H1 (cell line): Measurements from ENCODE around the gene SSMEM1. TPM values are rescaled to one million over a fixed set of nuclear protein-coding genes. Genes with fewer than 3 reads are reported as not detected.

Source experiments
- CTCF ChIA-PET: fragments of 300-600 bp; sonication (Branson Sonifier 250); formaldehyde crosslinking; loops from one replicate; lab custom pipeline; 2021; ENCODE audit not compliant: partially characterized antibody; lab: Charles Lee
- POLR2A ChIA-PET: fragments of 300-600 bp; sonication (Branson Sonifier 250); formaldehyde crosslinking; loops from one replicate; lab custom pipeline; 2021; ENCODE audit warnings: inconsistent platforms; ENCODE audit not compliant: partially characterized antibody; lab: Charles Lee
- DNase-seq, 2 experiments: peaks; one replicate each; pipeline versions ENCODE4 v3.0.0 to v3.0.0-alpha.2; 2010 to 2022; ENCODE audit warnings: low spot score in 2 of 2, low read depth in 1 of 2, mixed read lengths in 1 of 2
- FAIRE-seq: peaks from 2 replicates; lab custom pipeline; 2011; peaks lifted over from hg19 to GRCh38; lab: Jason Lieb, UNC
- H2AFZ ChIP-seq: 2 replicates; pipeline ENCODE4 v1.8.1; 2012; ENCODE audit warnings: low read length, inconsistent platforms
- H2AK5ac ChIP-seq: 2 replicates; pipeline ENCODE4 v1.6.1; 2013; ENCODE audit warnings: low read depth, low read length
- H2BK120ac ChIP-seq: replicated peaks from 2 replicates; pipeline ENCODE3; 2013; ENCODE audit warnings: low read depth, low read length, inconsistent platforms
- H2BK12ac ChIP-seq: 2 replicates; pipeline ENCODE4 v1.6.1; 2013; ENCODE audit warnings: low read depth, low read length
- H2BK15ac ChIP-seq: 2 replicates; pipeline ENCODE4 v1.6.1; 2013; ENCODE audit warnings: low read length
- H2BK20ac ChIP-seq: 2 replicates; pipeline ENCODE4 v1.6.1; 2013; ENCODE audit warnings: low read length
- H2BK5ac ChIP-seq: 2 replicates; pipeline ENCODE4 v1.6.1; 2013; ENCODE audit warnings: low read depth, low read length
- H3K14ac ChIP-seq: 2 replicates; pipeline ENCODE4 v1.6.1; 2013; ENCODE audit warnings: inconsistent platforms; ENCODE audit not compliant: insufficient read length
- H3K18ac ChIP-seq: 2 replicates; pipeline ENCODE4 v1.6.1; 2013; ENCODE audit warnings: low read length; ENCODE audit errors: extremely low read depth
- H3K23ac ChIP-seq: 2 replicates; pipeline ENCODE4 v1.6.1; 2013; ENCODE audit warnings: inconsistent platforms; ENCODE audit not compliant: insufficient read length
- H3K23me2 ChIP-seq: 2 replicates; pipeline ENCODE4 v1.6.1; 2013; ENCODE audit warnings: low read depth, low read length
- H3K27ac ChIP-seq: 2 replicates; pipeline ENCODE4 v1.6.1; 2011; ENCODE audit warnings: low read depth, low read length, inconsistent platforms
- H3K27me3 ChIP-seq, 4 experiments: replicated peaks in 1 of 4; 1 replicate in 1 of 4; 2 replicates in 3 of 4; pipeline versions ENCODE4 v1.6.1 to v1.8.1; 2011 to 2013; ENCODE audit warnings: low read length in 3 of 4, mild to moderate bottlenecking in 3 of 4, inconsistent platforms in 2 of 4, mixed read lengths in 2 of 4, moderate library complexity in 1 of 4; ENCODE audit not compliant: control insufficient read depth in 3 of 4, insufficient read depth in 3 of 4; ENCODE audit errors: extremely low read depth in 1 of 4
- H3K36me3 ChIP-seq, 4 experiments: 2 replicates each; pipeline versions ENCODE4 v1.6.1 to v1.8.1; 2011 to 2013; ENCODE audit warnings: mild to moderate bottlenecking in 4 of 4, low read length in 3 of 4, moderate library complexity in 2 of 4, control low read depth in 1 of 4, inconsistent platforms in 1 of 4; ENCODE audit not compliant: insufficient read depth in 4 of 4, control insufficient read depth in 2 of 4
- H3K4ac ChIP-seq: replicated peaks from 2 replicates; pipeline ENCODE3; 2013; ENCODE audit warnings: low read length, low read depth, mixed read lengths, inconsistent platforms; ENCODE audit not compliant: insufficient read length
- H3K4me1 ChIP-seq, 4 experiments: replicated peaks in 1 of 4; 1 replicate in 1 of 4; 2 replicates in 3 of 4; pipeline versions ENCODE4 v1.6.1 to v1.8.1; 2011 to 2013; ENCODE audit warnings: low read length in 3 of 4, inconsistent platforms in 2 of 4, mixed read lengths in 1 of 4; ENCODE audit not compliant: insufficient read depth in 4 of 4, control insufficient read depth in 3 of 4
- H3K4me2 ChIP-seq, 2 experiments: 2 replicates each; pipeline versions ENCODE4 v1.6.1 to v1.8.1; 2011 to 2013; ENCODE audit warnings: low read depth in 2 of 2, low read length in 2 of 2, control low read depth in 1 of 2, inconsistent platforms in 1 of 2, mild to moderate bottlenecking in 1 of 2; ENCODE audit not compliant: insufficient read depth in 1 of 2
- H3K4me3 ChIP-seq, 4 experiments: fragments of 200-600, 300-600 bp in 1 of 4; sonication (generic), shearing (Covaris generic), sonication (Bioruptor Twin) in 1 of 4; 2 replicates each; pipeline versions ENCODE4 v1.5.1 to v1.8.1; 2011 to 2016; ENCODE audit warnings: low read length in 4 of 4, low read depth in 3 of 4, control low read depth in 2 of 4, inconsistent platforms in 2 of 4, mild to moderate bottlenecking in 2 of 4, mixed read lengths in 1 of 4, moderate library complexity in 1 of 4; ENCODE audit not compliant: insufficient read depth in 2 of 4; ENCODE audit errors: extremely low read depth in 1 of 4
- H3K56ac ChIP-seq: replicated peaks from 2 replicates; pipeline ENCODE3; 2013; ENCODE audit warnings: low read depth, mild to moderate bottlenecking, mixed read lengths, low read length, inconsistent platforms; ENCODE audit not compliant: insufficient read length
- H3K79me1 ChIP-seq: 2 replicates; pipeline ENCODE4 v1.6.1; 2013; ENCODE audit warnings: low read depth, low read length, control low read depth
- H3K79me2 ChIP-seq, 2 experiments: 2 replicates each; pipeline versions ENCODE4 v1.6.1 to v1.8.1; 2012 to 2013; ENCODE audit warnings: low read length in 2 of 2, mild to moderate bottlenecking in 2 of 2, inconsistent platforms in 1 of 2; ENCODE audit not compliant: insufficient read depth in 2 of 2, control insufficient read depth in 1 of 2
- H3K9ac ChIP-seq, 4 experiments: replicated peaks in 1 of 4; 1 replicate in 1 of 4; 2 replicates in 3 of 4; pipeline versions ENCODE4 v1.6.1 to v1.8.1; 2011 to 2013; ENCODE audit warnings: low read depth in 3 of 4, low read length in 3 of 4, control low read depth in 2 of 4, mild to moderate bottlenecking in 2 of 4, moderate library complexity in 2 of 4, inconsistent platforms in 1 of 4; ENCODE audit errors: extremely low read depth in 1 of 4
- H3K9me3 ChIP-seq, 2 experiments: 2 replicates each; pipeline versions ENCODE4 v1.6.1 to v1.8.1; 2012 to 2013; ENCODE audit warnings: mild to moderate bottlenecking in 2 of 2, moderate library complexity in 2 of 2, control low read depth in 1 of 2, inconsistent platforms in 1 of 2, low read depth in 1 of 2, low read length in 1 of 2, mixed read lengths in 1 of 2; ENCODE audit not compliant: insufficient read depth in 2 of 2
- H4K20me1 ChIP-seq, 2 experiments: replicated peaks in 1 of 2; 2 replicates each; pipeline versions ENCODE3 to v1.8.1; 2011 to 2013; ENCODE audit warnings: inconsistent platforms in 2 of 2, low read length in 2 of 2, mild to moderate bottlenecking in 1 of 2; ENCODE audit not compliant: insufficient read depth in 2 of 2, control insufficient read depth in 1 of 2
- H4K5ac ChIP-seq: 2 replicates; pipeline ENCODE4 v1.6.1; 2013; ENCODE audit warnings: low read length, low read depth, mixed read lengths, inconsistent platforms; ENCODE audit not compliant: insufficient read length
- H4K8ac ChIP-seq: 2 replicates; pipeline ENCODE4 v1.8.0; 2013; ENCODE audit warnings: mild to moderate bottlenecking, moderate library complexity, low read length, inconsistent platforms; ENCODE audit not compliant: insufficient read depth; ENCODE audit errors: extremely low read depth
- H4K91ac ChIP-seq: replicated peaks from 2 replicates; pipeline ENCODE3; 2013; ENCODE audit warnings: low read length, mixed read lengths, inconsistent platforms; ENCODE audit not compliant: insufficient read length
- CEBPB ChIP-seq: IDR thresholded peaks from 2 replicates; pipeline ENCODE4 v1.6.1; 2012; ENCODE audit warnings: low read depth, low read length
- EP300 ChIP-seq, 2 experiments: IDR thresholded peaks; 1 replicate in 1 of 2; 2 replicates in 1 of 2; pipeline ENCODE4 v1.6.1; 2011 to 2012; ENCODE audit warnings: low read depth in 2 of 2, low read length in 2 of 2, mild to moderate bottlenecking in 2 of 2, borderline replicate concordance in 1 of 2, inconsistent platforms in 1 of 2, moderate library complexity in 1 of 2
- SP1 ChIP-seq: IDR thresholded peaks from 2 replicates; pipeline ENCODE4 v1.6.1; 2011; ENCODE audit warnings: low read depth, low read length
- WGBS, 2 experiments: shearing (Covaris generic) in 1 of 2; methylation state at CpG; one replicate each; pipeline versions ENCODE4 v1.1.6 to v1.1.7; 2013 to 2015; ENCODE audit warnings: low lambda C conversion rate in 2 of 2, mixed read lengths in 2 of 2, inconsistent platforms in 1 of 2, low coverage in 1 of 2, missing lambda C conversion rate in 1 of 2; ENCODE audit not compliant: insufficient replicate concordance in 2 of 2, insufficient coverage in 1 of 2, insufficient read length in 1 of 2; ENCODE audit errors: extremely low coverage in 1 of 2, missing lambda C conversion rate in 1 of 2; 5-methylcytosine and 5-hydroxymethylcytosine counted together
- polyA plus RNA-seq, 7 experiments: library from polyadenylated mRNA; depleted of rRNA in 3 of 7; stranded (reverse) in 5 of 7; unstranded in 2 of 7; fragments of >200 nt in 5 of 7; fragments of 200-250 nt in 2 of 7; gene quantifications; 1 replicate in 5 of 7; 2 replicates in 1 of 7; 4 replicates in 1 of 7; pipeline versions ENCODE4 v1.2.1 to v1.2.3, GENCODE V29; 2011 to 2013; ENCODE audit warnings: missing spikeins in 2 of 7, mixed read lengths in 2 of 7
- total RNA-seq: library from RNA; stranded (reverse); fragmentation: NEBNext Ultra II Directional; extraction: Animal tissue kit (Norgen Biotek cat#: 25700); gene quantifications from 2 replicates; pipeline ENCODE4 v1.2.1, GENCODE V29; 2021

The SSMEM1 gene
- total and polyA plus RNA-seq, 2 of the 8 experiments (the other 6 are each of a cell fraction or from before 2014, with no cell fraction given) = not detected

DNA sequence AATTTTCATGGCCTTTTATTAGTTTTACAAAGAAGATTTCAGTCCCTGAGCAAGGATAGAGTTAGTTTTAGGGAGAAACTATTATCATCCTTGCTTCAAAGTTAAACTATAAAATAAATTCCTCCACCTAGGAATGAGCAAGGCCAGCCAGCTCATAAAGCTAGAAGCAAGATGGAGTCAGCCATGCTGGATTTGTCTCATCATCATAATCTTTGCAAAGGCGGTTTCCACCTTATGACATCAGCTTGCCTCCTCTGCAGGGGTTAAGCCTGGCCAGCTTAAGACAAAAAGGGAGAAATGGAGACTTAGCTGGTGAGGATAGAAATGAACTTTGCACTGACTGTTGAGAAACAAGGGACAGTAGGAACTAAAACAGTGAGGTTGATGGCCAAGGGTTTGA is 18.7 kb downstream of the SSMEM1 start:
- POLR2A ChIA-PET = no interaction called here
- Histone ChIP-seq H4K91ac (no peak overlapping the region), H3K4me3 (no peak overlapping the region)

More for the DNA sequence above, 18.7 kb downstream of the SSMEM1 start:
- no peak overlapping the region for H3K4ac ChIP-seq
- CTCF ChIA-PET = interaction anchor here (0.7 to 1.3 kb wide), 4 partner anchors 10 to 76 kb away, joined by 3 to 4 read pairs (median 3); no protein-coding TSS in a partner anchor
- no peaks in the 10 kb centered on the region for H3K27me3 ChIP-seq
- no peak overlapping the region for H4K5ac ChIP-seq
- TF ChIP-seq CEBPB = no peak
- TF ChIP-seq EP300 (IDR thresholded peaks at IDR 0.05; ENCODE audit: borderline replicate concordance in 1 of 2, low read depth in 2 of 2, low read length in 2 of 2) = no peak
- no peak for TF ChIP-seq SP1
- no peaks in the 10 kb centered on the region for H3K79me2 ChIP-seq
- no peaks in the 10 kb centered on the region; a peak in 1 of 4 replicates for H3K9me3 ChIP-seq
- H3K23ac ChIP-seq = no peak overlapping the region
- peak overlapping the region; percentile 36; the same call in 1 of the 2 replicates for H2AFZ ChIP-seq
- no peak overlapping the region for H3K9ac ChIP-seq
- 92% methylated on average over 1 of the region's 1 CpG; no CpG with 5 or more reads in 1 of the 2 experiments for WGBS, 2 experiments
- H2BK12ac ChIP-seq = no peak overlapping the region
- H2BK5ac ChIP-seq = no peak overlapping the region
- no peak overlapping the region; the same call in 1 of the 2 replicates for H3K18ac ChIP-seq
- H3K27ac ChIP-seq = no peak overlapping the region
- H4K8ac ChIP-seq = no peak overlapping the region
- no peaks in the 10 kb centered on the region for H3K79me1 ChIP-seq
- no peak overlapping the region for H2BK120ac ChIP-seq
- no peaks in the 10 kb centered on the region for H3K23me2 ChIP-seq
- no peak overlapping the region for H2BK15ac ChIP-seq
- H2AK5ac ChIP-seq = no peak overlapping the region
- no peak overlapping the region; the same call in 1 of the 2 replicates for H2BK20ac ChIP-seq
- FAIRE-seq (no peak), DNase-seq (no peak)
- H3K36me3 ChIP-seq = no peaks in the 10 kb centered on the region
- H3K4me1 ChIP-seq = peaks cover 0 to 4% (median under 1%) of the 10 kb centered on the region in 4 experiments; a peak in 1 of 7 replicates
- H3K4me2 ChIP-seq = no peak overlapping the region
- H3K14ac ChIP-seq = no peak overlapping the region
- no peak overlapping the region for H3K56ac ChIP-seq
- H4K20me1 ChIP-seq = no peaks in the 10 kb centered on the region
